KMS-11 (cell line): ENCODE results near the gene FCF1.

ENCODE experiments used
- H2AFZ ChIP-seq: fragments of 200-600 bp; sonication (generic); 2 replicates; pipeline ENCODE4 v1.6.1; 2016; ENCODE audit warnings: antibody characterized with exemption, mixed run types, low read depth
- H3K27ac ChIP-seq: fragments of 200-600 bp; sonication (generic); 2 replicates; pipeline ENCODE4 v1.6.1; 2016; ENCODE audit warnings: mild to moderate bottlenecking, mixed run types
- H3K27me3 ChIP-seq: fragments of 200-600 bp; sonication (generic); 2 replicates; pipeline ENCODE4 v1.6.1; 2017; ENCODE audit warnings: mild to moderate bottlenecking, low read depth, mixed run types, moderate library complexity; ENCODE audit not compliant: insufficient read depth
- H3K36me3 ChIP-seq: fragments of 200-600 bp; sonication (generic); 2 replicates; pipeline ENCODE4 v1.6.1; 2017; ENCODE audit warnings: mild to moderate bottlenecking, mixed run types; ENCODE audit not compliant: insufficient read depth
- H3K4me1 ChIP-seq: fragments of 200-600 bp; sonication (generic); 2 replicates; pipeline ENCODE4 v1.6.1; 2016; ENCODE audit warnings: mild to moderate bottlenecking, low read depth, mixed run types; ENCODE audit not compliant: poor library complexity, severe bottlenecking
- H3K4me2 ChIP-seq: fragments of 200-600 bp; sonication (generic); 2 replicates; pipeline ENCODE4 v1.7.0; 2016; ENCODE audit warnings: mild to moderate bottlenecking, mixed run types
- H3K4me3 ChIP-seq: fragments of 200-600 bp; sonication (generic); IDR thresholded peaks from 2 replicates; pipeline ENCODE4 v1.6.1; 2017; ENCODE audit warnings: low read depth, low read length, mixed read lengths; ENCODE audit not compliant: insufficient read depth
- H3K79me2 ChIP-seq: fragments of 200-600 bp; sonication (generic); 2 replicates; pipeline ENCODE4 v1.6.1; 2016; ENCODE audit warnings: low read depth, mixed run types; ENCODE audit not compliant: insufficient read depth
- H3K9ac ChIP-seq: fragments of 200-600 bp; sonication (generic); 2 replicates; pipeline ENCODE4 v1.6.1; 2016; ENCODE audit warnings: mild to moderate bottlenecking, mixed run types
- H4K20me1 ChIP-seq: fragments of 200-600 bp; sonication (generic); 2 replicates; pipeline ENCODE4 v1.6.1; 2016; ENCODE audit warnings: mild to moderate bottlenecking, mixed run types; ENCODE audit not compliant: insufficient read depth
- CTCF ChIP-seq: fragments of 200-600 bp; sonication (generic); conservative IDR thresholded peaks from 2 replicates; pipeline ENCODE4 v1.6.1; 2017; ENCODE audit warnings: low read depth, mild to moderate bottlenecking, antibody characterized with exemption, low read length, moderate library complexity, mixed read lengths

Gene FCF1

DNA sequence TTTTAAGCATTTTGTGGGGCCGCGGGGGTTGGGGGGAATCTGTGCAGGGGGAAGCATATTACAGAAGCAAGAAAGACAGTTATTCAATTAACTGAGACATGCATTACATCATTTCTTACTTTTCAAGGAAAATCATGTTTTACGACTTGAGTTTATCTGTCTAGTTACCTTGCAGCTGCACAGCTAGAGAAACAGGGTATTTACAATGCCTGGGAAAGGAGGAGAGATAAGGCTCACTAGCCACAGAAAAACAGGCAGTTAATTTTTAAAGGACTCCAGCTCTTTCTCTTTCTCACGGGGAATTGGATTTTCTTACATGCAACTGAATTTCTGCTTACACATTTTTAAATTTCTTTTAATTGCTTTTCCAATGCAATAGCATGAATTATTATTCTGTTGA lies 22.2 kb downstream of the FCF1 start:
- TF ChIP-seq CTCF, result no peak
- no peak overlapping the region for H2AFZ ChIP-seq
- H3K36me3 ChIP-seq, result no peaks in the 10 kb centered on the region
- H3K9ac ChIP-seq, result no peak overlapping the region
- no peaks in the 10 kb centered on the region for H3K27me3 ChIP-seq
- H3K4me2 ChIP-seq, result no peak overlapping the region
- peaks cover 4% of the 10 kb centered on the region for H3K4me1 ChIP-seq
- H3K27ac ChIP-seq, result no peak overlapping the region
- no peaks in the 10 kb centered on the region for H3K79me2 ChIP-seq
- no peaks in the 10 kb centered on the region for H4K20me1 ChIP-seq
- no peak overlapping the region for H3K4me3 ChIP-seq

GRCh38 chr14:74737753-74738325 lies 24.9 kb downstream of the FCF1 start:
- H2AFZ ChIP-seq, result no peak overlapping the region
- H4K20me1 ChIP-seq, result no peaks in the 10 kb centered on the region
- H3K27me3 ChIP-seq, result no peaks in the 10 kb centered on the region
- H3K79me2 ChIP-seq, result no peaks in the 10 kb centered on the region
- no peak overlapping the region for H3K9ac ChIP-seq
- no peak overlapping the region for H3K4me2 ChIP-seq
- H3K36me3 ChIP-seq, result no peaks in the 10 kb centered on the region
- TF ChIP-seq CTCF, result no peak
- H3K4me1 ChIP-seq, result peaks cover 2% of the 10 kb centered on the region
- no peak overlapping the region for H3K27ac ChIP-seq
- no peak overlapping the region for H3K4me3 ChIP-seq

- H3K4me3 ChIP-seq, result no peak overlapping the region
- TF ChIP-seq CTCF, result no peak
- no peak overlapping the region for H3K27ac ChIP-seq
- H3K4me1 ChIP-seq, result no peaks in the 10 kb centered on the region
- H2AFZ ChIP-seq, result no peak overlapping the region
- no peaks in the 10 kb centered on the region for H3K36me3 ChIP-seq
- no peak overlapping the region for H3K4me2 ChIP-seq
- no peaks in the 10 kb centered on the region for H3K27me3 ChIP-seq
- H3K9ac ChIP-seq, result no peak overlapping the region
- no peaks in the 10 kb centered on the region for H4K20me1 ChIP-seq
- H3K79me2 ChIP-seq, result no peaks in the 10 kb centered on the region
Measured at GRCh38 chr14:74739293-74740030, 26.5 kb downstream of the FCF1 start.

DNA sequence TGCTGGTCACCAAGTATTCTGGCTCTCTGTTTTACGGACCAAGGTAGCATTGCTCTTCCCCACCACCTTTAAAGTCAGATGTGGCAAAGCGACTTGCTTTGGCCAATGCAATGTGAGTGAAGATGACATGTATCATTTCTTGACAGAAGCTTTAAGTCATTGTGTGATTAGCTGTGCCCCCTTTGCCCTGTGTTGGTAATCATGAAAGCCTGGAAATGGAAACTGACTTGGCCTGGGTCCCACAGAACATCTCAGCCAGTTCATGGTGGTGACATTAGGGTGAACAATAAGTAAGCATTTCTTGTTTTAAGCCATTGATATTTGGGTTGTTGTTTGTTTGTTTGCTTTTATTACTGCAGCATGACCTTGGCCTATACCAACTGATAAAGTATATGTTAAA lies 34.3 kb downstream of the FCF1 start:
- Histone ChIP-seq H4K20me1 (no peaks in the 10 kb centered on the region), H2AFZ (no peak overlapping the region), H3K4me2 (no peak overlapping the region), H3K4me1 (no peaks in the 10 kb centered on the region), H3K79me2 (no peaks in the 10 kb centered on the region), H3K9ac (no peak overlapping the region), H3K36me3 (no peaks in the 10 kb centered on the region), H3K4me3 (no peak overlapping the region), H3K27ac (no peak overlapping the region), H3K27me3 (no peaks in the 10 kb centered on the region)
- TF ChIP-seq CTCF, result no peak
